GM23338 (cell line): ENCODE measurements around the gene THSD4. TPM values are rescaled to one million over a fixed set of nuclear protein-coding genes. Genes with fewer than 3 reads are reported as not detected.
"Not testable (repeated sequence)": the region's sequence is repeated elsewhere in the genome, so short reads cannot be mapped to it uniquely, and the experiment has no call there.

ENCODE experiments used
- ATAC-seq: fragments of 200-7000 bp; cut with Tn5 transposase; 3 replicates; pipeline ENCODE4 v1.9.1; 2020
- DNase-seq: peaks from one replicate; pipeline ENCODE4 v3.0.0-alpha.2; 2015; ENCODE audit warnings: low spot score
- H2AFZ ChIP-seq: fragments of 200-600 bp; sonication (generic); 2 replicates; pipeline ENCODE4 v1.8.0; 2016; ENCODE audit warnings: antibody characterized with exemption, mild to moderate bottlenecking, moderate library complexity
- H3F3A ChIP-seq: fragments of 200-600 bp; sonication (generic); replicated peaks from 2 replicates; pipeline ENCODE4 v1.8.0; 2017; ENCODE audit warnings: antibody characterized with exemption, mixed run types, low read depth
- H3K27ac ChIP-seq: fragments of 200-600 bp; sonication (generic); 2 replicates; pipeline ENCODE4 v1.6.1; 2016; ENCODE audit warnings: low read depth
- H3K27me3 ChIP-seq: fragments of 200-600 bp; sonication (generic); 2 replicates; pipeline ENCODE4 v1.8.0; 2016; ENCODE audit warnings: mild to moderate bottlenecking, mixed run types, moderate library complexity; ENCODE audit not compliant: insufficient read depth
- H3K36me3 ChIP-seq: fragments of 200-600 bp; sonication (generic); 2 replicates; pipeline ENCODE4 v1.8.0; 2016; ENCODE audit warnings: mild to moderate bottlenecking; ENCODE audit not compliant: insufficient read depth
- H3K4me1 ChIP-seq: fragments of 200-600 bp; sonication (generic); 2 replicates; pipeline ENCODE4 v1.8.0; 2016; ENCODE audit warnings: mild to moderate bottlenecking, moderate library complexity; ENCODE audit not compliant: insufficient read depth
- H3K4me2 ChIP-seq: fragments of 200-600 bp; sonication (generic); 2 replicates; pipeline ENCODE4 v1.7.1; 2017; ENCODE audit warnings: mixed run types
- H3K4me3 ChIP-seq: fragments of 200-600 bp; sonication (generic); 2 replicates; pipeline ENCODE4 v1.6.1; 2016; ENCODE audit warnings: mixed run types
- H3K79me2 ChIP-seq: fragments of 200-600 bp; sonication (generic); replicated peaks from 2 replicates; pipeline ENCODE4 v1.8.0; 2017; ENCODE audit warnings: mild to moderate bottlenecking; ENCODE audit not compliant: insufficient read depth
- H3K9me2 ChIP-seq: fragments of 200-600 bp; sonication (generic); 2 replicates; pipeline ENCODE4 v1.8.0; 2017; ENCODE audit not compliant: insufficient read depth
- H4K20me1 ChIP-seq: fragments of 200-600 bp; sonication (generic); replicated peaks from 2 replicates; pipeline ENCODE4 v1.8.0; 2017; ENCODE audit warnings: mild to moderate bottlenecking; ENCODE audit not compliant: insufficient read depth
- H3K27ac Mint-ChIP-seq: 2 replicates; pipeline ENCODE4 v1.8.0; 2020; ENCODE audit warnings: inconsistent platforms, mild to moderate bottlenecking, moderate library complexity, mixed read lengths
- H3K27me3 Mint-ChIP-seq: 3 replicates; pipeline ENCODE4 v1.8.0; 2022; ENCODE audit warnings: low read depth, mild to moderate bottlenecking, moderate library complexity, mixed read lengths, inconsistent platforms; ENCODE audit not compliant: insufficient read depth, poor library complexity
- H3K36me3 Mint-ChIP-seq: 3 replicates; pipeline ENCODE4 v1.8.0; 2021; ENCODE audit warnings: low read depth, mild to moderate bottlenecking, inconsistent platforms, moderate library complexity, mixed read lengths
- H3K4me1 Mint-ChIP-seq: 3 replicates; pipeline ENCODE4 v1.8.0; 2020; ENCODE audit warnings: mild to moderate bottlenecking, inconsistent platforms, mixed read lengths
- H3K4me3 Mint-ChIP-seq: 3 replicates; pipeline ENCODE4 v1.8.0; 2021; ENCODE audit warnings: moderate library complexity, mild to moderate bottlenecking, inconsistent platforms, mixed read lengths
- H3K9me3 Mint-ChIP-seq: 3 replicates; pipeline ENCODE4 v1.8.0; 2020; ENCODE audit warnings: moderate library complexity, mild to moderate bottlenecking, inconsistent platforms, mixed read lengths
- CREB1 ChIP-seq: fragments of 250-450 bp; sonication (Bioruptor Pico); IDR thresholded peaks from 2 replicates; pipeline ENCODE4 v1.5.0; 2020; ENCODE audit warnings: low read depth, mild to moderate bottlenecking, moderate library complexity
- CTCF ChIP-seq, 2 experiments: fragments of 200-600 bp in 1 of 2; sonication (generic) in 1 of 2; conservative IDR thresholded peaks; 2 replicates each; pipeline versions ENCODE4 v1.5.1 to v1.6.1; 2016 to 2017; ENCODE audit warnings: antibody characterized with exemption in 2 of 2, low read depth in 2 of 2, mild to moderate bottlenecking in 2 of 2, moderate library complexity in 1 of 2
- ETS1 ChIP-seq: IDR thresholded peaks from 2 replicates; pipeline ENCODE4 v1.6.1; 2016; ENCODE audit warnings: antibody characterized with exemption
- EZH2phosphoT487 ChIP-seq: fragments of 200-600 bp; sonication (generic); IDR thresholded peaks from one replicate; pipeline ENCODE4 v1.8.1; 2018; ENCODE audit warnings: antibody characterized with exemption; ENCODE audit not compliant: unreplicated experiment
- JUNB ChIP-seq: IDR thresholded peaks from one replicate; pipeline ENCODE4 v1.6.1; 2016; ENCODE audit warnings: antibody characterized with exemption; ENCODE audit not compliant: unreplicated experiment
- NANOG ChIP-seq: IDR thresholded peaks from 2 replicates; pipeline ENCODE4 v1.6.1; 2016; ENCODE audit warnings: antibody characterized with exemption, borderline replicate concordance
- POLR2AphosphoS5 ChIP-seq: IDR thresholded peaks from 2 replicates; pipeline ENCODE4 v1.6.1; 2016; ENCODE audit warnings: antibody characterized with exemption, low read depth
- STAT1 ChIP-seq: IDR thresholded peaks from one replicate; pipeline ENCODE4 v1.6.1; 2016; ENCODE audit warnings: antibody characterized with exemption; ENCODE audit not compliant: unreplicated experiment
- ZNF114 ChIP-seq: fragments of 250-450 bp; sonication (Bioruptor Pico); IDR thresholded peaks from 2 replicates; pipeline ENCODE4 v1.5.0; 2020; ENCODE audit warnings: mild to moderate bottlenecking, moderate library complexity
- polyA plus RNA-seq: library from polyadenylated mRNA; unstranded; fragments of >200 nt; fragmentation: Nextera tagmentation; extraction: Ambion mirVana; gene quantifications from 2 replicates; pipeline ENCODE4 v1.2.1, GENCODE V29; 2016
- total RNA-seq: library from RNA; depleted of rRNA; stranded (reverse); fragments of >200 nt; shearing (Covaris generic); gene quantifications from 2 replicates; pipeline ENCODE4 v1.2.3, GENCODE V29; 2014

The THSD4 gene
- total and polyA plus RNA-seq, 2 experiments from 2014 or later, result 2.0 to 7.4 TPM

- Histone ChIP-seq H3K4me2 (no peak overlapping the region), H3K27ac (no peak overlapping the region), H3K36me3 (no peaks in the 10 kb centered on the region), H3K9me2 (no peaks in the 10 kb centered on the region), H3K79me2 (no peaks in the 10 kb centered on the region), H3K4me1 (0 out of 2 replicates have a peak, but pooled peaks cover 5% of the 10 kb centered on the region), H3K4me3 (no peak overlapping the region), H4K20me1 (no peaks in the 10 kb centered on the region), H3F3A (no peaks in the 10 kb centered on the region), H2AFZ (no peak overlapping the region), H3K27me3 (no peaks in the 10 kb centered on the region)
- DNase-seq (no peak), ATAC-seq (no peak)
- H3K4me1 Mint-ChIP-seq, result peaks cover 6% of the 10 kb centered on the region
- H3K27me3 Mint-ChIP-seq, result peaks cover 7% of the 10 kb centered on the region
- peaks cover 7% of the 10 kb centered on the region; the same call in 2 of the 3 replicates for H3K36me3 Mint-ChIP-seq
- H3K9me3 Mint-ChIP-seq, result peaks cover 2% of the 10 kb centered on the region; the same call in 1 of the 3 replicates
- H3K27ac Mint-ChIP-seq, result no peak overlapping the region
- H3K4me3 Mint-ChIP-seq, result no peak overlapping the region
- TF ChIP-seq NANOG, result no peak
- no peak for TF ChIP-seq CREB1
These were observed 322.1 kb downstream of the THSD4 start for GRCh38 chr15:71437404-71437803.

- Mint-ChIP-seq H3K36me3 (peaks cover 7% of the 10 kb centered on the region; the same call in 2 of the 3 replicates), H3K9me3 (peaks cover 2% of the 10 kb centered on the region; the same call in 1 of the 3 replicates), H3K27me3 (peaks cover 7% of the 10 kb centered on the region), H3K4me3 (no peak overlapping the region), H3K27ac (no peak overlapping the region), H3K4me1 (peaks cover 9% of the 10 kb centered on the region)
- Histone ChIP-seq H3K79me2 (no peaks in the 10 kb centered on the region), H3K27me3 (no peaks in the 10 kb centered on the region), H3K27ac (no peak overlapping the region), H2AFZ (no peak overlapping the region), H3K9me2 (no peaks in the 10 kb centered on the region), H3K36me3 (no peaks in the 10 kb centered on the region), H3F3A (no peaks in the 10 kb centered on the region), H3K4me3 (no peak overlapping the region), H3K4me2 (no peak overlapping the region), H3K4me1 (peaks cover 8% of the 10 kb centered on the region), H4K20me1 (no peaks in the 10 kb centered on the region)
- DNase-seq (no peak), ATAC-seq (no peak)
- TF ChIP-seq STAT1 (no peak), EZH2phosphoT487 (no peak), CTCF (conservative IDR thresholded peaks at IDR 0.05; ENCODE audit: low read depth in 2 of 2) (no peak), POLR2AphosphoS5 (no peak), JUNB (no peak), ZNF114 (CRISPR knock-in tag) (no peak), ETS1 (no peak)
These were observed 322.6 kb downstream of the THSD4 start for GRCh38 chr15:71437919-71438318.

GRCh38 chr15:71439478-71439877, 324.2 kb downstream of the THSD4 start:
- not testable (repeated sequence) for H3K36me3 Mint-ChIP-seq, H3K36me3 ChIP-seq, DNase-seq, H3K79me2 ChIP-seq, H3K27ac ChIP-seq, H3F3A ChIP-seq, H3K9me3 Mint-ChIP-seq, H2AFZ ChIP-seq, H3K27ac Mint-ChIP-seq, H3K27me3 Mint-ChIP-seq, H4K20me1 ChIP-seq, ATAC-seq, H3K27me3 ChIP-seq, H3K9me2 ChIP-seq, H3K4me2 ChIP-seq, H3K4me3 ChIP-seq, H3K4me1 Mint-ChIP-seq, H3K4me3 Mint-ChIP-seq
- peaks cover 17% of the 10 kb centered on the region for H3K4me1 ChIP-seq
